ENCODE data around the gene NLGN1. TPM values are rescaled to one million over a fixed set of nuclear protein-coding genes. Genes with fewer than 3 reads are reported as not detected.

The NLGN1 gene
- total and polyA plus RNA-seq, 5 donors from 2014 or later: not detected

- ATAC-seq (ENCODE audit: low read depth in 2 of 2): no peak
These were observed 266.2 kb downstream of the NLGN1 start for GRCh38 chr3:173663696-173664111.

GRCh38 chr3:173676094-173676493 is 278.6 kb downstream of the NLGN1 start:
- H3K9me3 ChIP-seq (ENCODE audit: control insufficient read depth in 2 of 2, low read length in 2 of 2): no peaks in the 10 kb centered on the region
- no peak for ATAC-seq (ENCODE audit: low read depth in 2 of 2)
- H3K36me3 Mint-ChIP-seq: no peaks in the 10 kb centered on the region
- no peak overlapping the region for H3K27ac Mint-ChIP-seq
- H3K4me1 Mint-ChIP-seq: no peaks in the 10 kb centered on the region
- no peaks in the 10 kb centered on the region for H3K27me3 Mint-ChIP-seq
- no peak overlapping the region for H3K27ac ChIP-seq (ENCODE audit: insufficient read depth, low read length, poor library complexity, severe bottlenecking)
- H3K36me3 ChIP-seq (ENCODE audit: control insufficient read depth, insufficient read depth, low read length): no peaks in the 10 kb centered on the region
- no peaks in the 10 kb centered on the region for H3K4me1 ChIP-seq (ENCODE audit: control insufficient read depth, insufficient read depth, low read length, poor library complexity, severe bottlenecking)
- H3K4me3 Mint-ChIP-seq: no peak overlapping the region
- H3K4me3 ChIP-seq (ENCODE audit: low read depth, low read length): no peak overlapping the region
- peaks cover 0 to 11% (median 0%) of the 10 kb centered on the region in 7 donors for H3K9me3 Mint-ChIP-seq
- no peak for DNase-seq
- H3K27me3 ChIP-seq (ENCODE audit: control insufficient read depth, insufficient read depth, low read length): no peaks in the 10 kb centered on the region

More at GRCh38 chr3:173663696-173664111, 266.2 kb downstream of the NLGN1 start:
- no peaks in the 10 kb centered on the region for H3K9me3 ChIP-seq (ENCODE audit: control insufficient read depth in 2 of 2, low read length in 2 of 2)
- Mint-ChIP-seq H3K36me3 (no peaks in the 10 kb centered on the region), H3K27ac (no peak overlapping the region), H3K4me1 (no peaks in the 10 kb centered on the region), H3K4me3 (no peak overlapping the region), H3K27me3 (no peaks in the 10 kb centered on the region), H3K9me3 (peaks cover 0 to 4% (median 0%) of the 10 kb centered on the region in 7 donors)
- H3K4me1 ChIP-seq (ENCODE audit: control insufficient read depth, insufficient read depth, low read length, poor library complexity, severe bottlenecking): no peaks in the 10 kb centered on the region
- H3K4me3 ChIP-seq (ENCODE audit: low read depth, low read length): no peak overlapping the region
- H3K27me3 ChIP-seq (ENCODE audit: control insufficient read depth, insufficient read depth, low read length): no peaks in the 10 kb centered on the region
- H3K36me3 ChIP-seq (ENCODE audit: control insufficient read depth, insufficient read depth, low read length): no peaks in the 10 kb centered on the region
- DNase-seq: no peak
- H3K27ac ChIP-seq (ENCODE audit: insufficient read depth, low read length, poor library complexity, severe bottlenecking): no peak overlapping the region

GRCh38 chr3:173681188-173681678 is 283.7 kb downstream of the NLGN1 start:
- Mint-ChIP-seq H3K4me1 (no peaks in the 10 kb centered on the region), H3K9me3 (peaks cover 0 to 12% (median 1%) of the 10 kb centered on the region in 7 donors), H3K36me3 (no peaks in the 10 kb centered on the region), H3K27ac (no peak overlapping the region), H3K4me3 (no peak overlapping the region), H3K27me3 (no peaks in the 10 kb centered on the region)
- no peak overlapping the region for H3K27ac ChIP-seq (ENCODE audit: insufficient read depth, low read length, poor library complexity, severe bottlenecking)
- no peak for ATAC-seq (ENCODE audit: low read depth in 2 of 2)
- no peak for DNase-seq
- H3K27me3 ChIP-seq (ENCODE audit: control insufficient read depth, insufficient read depth, low read length): no peaks in the 10 kb centered on the region
- no peaks in the 10 kb centered on the region for H3K36me3 ChIP-seq (ENCODE audit: control insufficient read depth, insufficient read depth, low read length)
- H3K4me1 ChIP-seq (ENCODE audit: control insufficient read depth, insufficient read depth, low read length, poor library complexity, severe bottlenecking): no peaks in the 10 kb centered on the region
- H3K9me3 ChIP-seq (ENCODE audit: control insufficient read depth in 2 of 2, low read length in 2 of 2): no peaks in the 10 kb centered on the region
- H3K4me3 ChIP-seq (ENCODE audit: low read depth, low read length): no peak overlapping the region

- no peaks in the 10 kb centered on the region for H3K4me1 Mint-ChIP-seq
- no peaks in the 10 kb centered on the region for H3K4me1 ChIP-seq (ENCODE audit: control insufficient read depth, insufficient read depth, low read length, poor library complexity, severe bottlenecking)
- H3K27me3 Mint-ChIP-seq: no peaks in the 10 kb centered on the region
- H3K4me3 Mint-ChIP-seq: no peak overlapping the region
- peaks cover 0 to 16% (median 2%) of the 10 kb centered on the region in 7 donors for H3K9me3 Mint-ChIP-seq
- H3K27ac Mint-ChIP-seq: no peak overlapping the region
- ATAC-seq (ENCODE audit: low read depth in 2 of 2) (no peak), DNase-seq (no peak)
- no peak overlapping the region for H3K4me3 ChIP-seq (ENCODE audit: low read depth, low read length)
- no peaks in the 10 kb centered on the region for H3K36me3 Mint-ChIP-seq
- no peak overlapping the region for H3K27ac ChIP-seq (ENCODE audit: insufficient read depth, low read length, poor library complexity, severe bottlenecking)
- no peaks in the 10 kb centered on the region for H3K36me3 ChIP-seq (ENCODE audit: control insufficient read depth, insufficient read depth, low read length)
- H3K27me3 ChIP-seq (ENCODE audit: control insufficient read depth, insufficient read depth, low read length): no peaks in the 10 kb centered on the region
- no peaks in the 10 kb centered on the region for H3K9me3 ChIP-seq (ENCODE audit: control insufficient read depth in 2 of 2, low read length in 2 of 2)
These were observed 287.9 kb downstream of the NLGN1 start for GRCh38 chr3:173685456-173685855.

GRCh38 chr3:173688216-173688842 is 290.8 kb downstream of the NLGN1 start:
- Histone ChIP-seq H3K4me3 (ENCODE audit: low read depth, low read length) (no peak overlapping the region), H3K27me3 (ENCODE audit: control insufficient read depth, insufficient read depth, low read length) (no peaks in the 10 kb centered on the region), H3K4me1 (ENCODE audit: control insufficient read depth, insufficient read depth, low read length, poor library complexity, severe bottlenecking) (no peaks in the 10 kb centered on the region), H3K9me3 (ENCODE audit: control insufficient read depth in 2 of 2, low read length in 2 of 2) (no peaks in the 10 kb centered on the region), H3K36me3 (ENCODE audit: control insufficient read depth, insufficient read depth, low read length) (no peaks in the 10 kb centered on the region), H3K27ac (ENCODE audit: insufficient read depth, low read length, poor library complexity, severe bottlenecking) (no peak overlapping the region)
- H3K4me1 Mint-ChIP-seq: no peaks in the 10 kb centered on the region
- no peak for DNase-seq
- no peaks in the 10 kb centered on the region for H3K27me3 Mint-ChIP-seq
- H3K9me3 Mint-ChIP-seq: peaks cover 0 to 13% (median 1%) of the 10 kb centered on the region in 7 donors
- no peak overlapping the region for H3K4me3 Mint-ChIP-seq
- ATAC-seq (ENCODE audit: low read depth in 2 of 2): no peak
- H3K27ac Mint-ChIP-seq: no peak overlapping the region
- no peaks in the 10 kb centered on the region for H3K36me3 Mint-ChIP-seq

GRCh38 chr3:173690542-173691180 is 293.1 kb downstream of the NLGN1 start:
- no peaks in the 10 kb centered on the region for H3K27me3 ChIP-seq (ENCODE audit: control insufficient read depth, insufficient read depth, low read length)
- Mint-ChIP-seq H3K36me3 (no peaks in the 10 kb centered on the region), H3K4me3 (no peak overlapping the region), H3K27me3 (no peaks in the 10 kb centered on the region), H3K27ac (no peak overlapping the region), H3K4me1 (no peaks in the 10 kb centered on the region), H3K9me3 (peaks cover 0 to 5% (median 1%) of the 10 kb centered on the region in 7 donors)
- H3K4me1 ChIP-seq (ENCODE audit: control insufficient read depth, insufficient read depth, low read length, poor library complexity, severe bottlenecking): no peaks in the 10 kb centered on the region
- H3K4me3 ChIP-seq (ENCODE audit: low read depth, low read length): no peak overlapping the region
- no peaks in the 10 kb centered on the region for H3K36me3 ChIP-seq (ENCODE audit: control insufficient read depth, insufficient read depth, low read length)
- DNase-seq: no peak
- no peaks in the 10 kb centered on the region for H3K9me3 ChIP-seq (ENCODE audit: control insufficient read depth in 2 of 2, low read length in 2 of 2)
- H3K27ac ChIP-seq (ENCODE audit: insufficient read depth, low read length, poor library complexity, severe bottlenecking): no peak overlapping the region
- ATAC-seq (ENCODE audit: low read depth in 2 of 2): no peak

- H3K9me3 ChIP-seq (ENCODE audit: control insufficient read depth in 2 of 2, low read length in 2 of 2): peaks cover 0 to 5% of the 10 kb centered on the region in 2 experiments
- Mint-ChIP-seq H3K27ac (no peak overlapping the region), H3K4me1 (no peaks in the 10 kb centered on the region), H3K4me3 (no peak overlapping the region), H3K36me3 (no peaks in the 10 kb centered on the region), H3K9me3 (peaks cover 0 to 12% (median 0%) of the 10 kb centered on the region in 7 donors), H3K27me3 (peaks cover 6% of the 10 kb centered on the region)
- DNase-seq (no peak), ATAC-seq (ENCODE audit: low read depth in 2 of 2) (no peak)
- H3K4me1 ChIP-seq (ENCODE audit: control insufficient read depth, insufficient read depth, low read length, poor library complexity, severe bottlenecking): no peaks in the 10 kb centered on the region
- H3K4me3 ChIP-seq (ENCODE audit: low read depth, low read length): no peak overlapping the region
- no peaks in the 10 kb centered on the region for H3K36me3 ChIP-seq (ENCODE audit: control insufficient read depth, insufficient read depth, low read length)
- no peak overlapping the region for H3K27ac ChIP-seq (ENCODE audit: insufficient read depth, low read length, poor library complexity, severe bottlenecking)
- no peaks in the 10 kb centered on the region for H3K27me3 ChIP-seq (ENCODE audit: control insufficient read depth, insufficient read depth, low read length)
These were observed 301.8 kb downstream of the NLGN1 start for GRCh38 chr3:173699353-173699752.

- Histone ChIP-seq H3K27ac (ENCODE audit: insufficient read depth, low read length, poor library complexity, severe bottlenecking) (no peak overlapping the region), H3K36me3 (ENCODE audit: control insufficient read depth, insufficient read depth, low read length) (no peaks in the 10 kb centered on the region), H3K4me3 (ENCODE audit: low read depth, low read length) (no peak overlapping the region), H3K9me3 (ENCODE audit: control insufficient read depth in 2 of 2, low read length in 2 of 2) (peaks cover 0 to 5% of the 10 kb centered on the region in 2 experiments), H3K4me1 (ENCODE audit: control insufficient read depth, insufficient read depth, low read length, poor library complexity, severe bottlenecking) (no peaks in the 10 kb centered on the region), H3K27me3 (ENCODE audit: control insufficient read depth, insufficient read depth, low read length) (no peaks in the 10 kb centered on the region)
- Mint-ChIP-seq H3K9me3 (peaks cover 0 to 12% (median 0%) of the 10 kb centered on the region in 7 donors), H3K27me3 (peaks cover 6% of the 10 kb centered on the region), H3K4me3 (no peak overlapping the region), H3K36me3 (no peaks in the 10 kb centered on the region), H3K27ac (no peak overlapping the region), H3K4me1 (no peaks in the 10 kb centered on the region)
- ATAC-seq (ENCODE audit: low read depth in 2 of 2): no peak
- DNase-seq: no peak
These were observed 302.8 kb downstream of the NLGN1 start for GRCh38 chr3:173700336-173700735.

Data from CD4-positive, CD25-positive, alpha-beta regulatory T cell (primary cell).